ENCODE measurements around the gene NDST1. TPM values are rescaled to one million over a fixed set of nuclear protein-coding genes. Genes with fewer than 3 reads are reported as not detected.

Gene NDST1
- polyA plus RNA-seq, 1 of the 3 experiments (the other 2 are of a cell fraction): 29.2 TPM

- no peak overlapping the region for H3K27ac ChIP-seq (ENCODE audit: low read depth in 2 of 2, low read length in 1 of 2)
- H3K4me1 ChIP-seq (ENCODE audit: control insufficient read depth in 1 of 2, insufficient read depth in 2 of 2, low read depth in 1 of 2, low read length in 1 of 2): peaks cover 0 to 11% of the 10 kb centered on the region in 2 experiments; a peak in 1 of 4 replicates
- no peaks in the 10 kb centered on the region for H3K9me3 ChIP-seq
- peaks cover 93% of the 10 kb centered on the region; the same call in 1 of the 2 replicates for H3K79me2 ChIP-seq (ENCODE audit: insufficient read depth)
- H3K27me3 ChIP-seq (ENCODE audit: insufficient read depth): no peaks in the 10 kb centered on the region
- H3K4me3 ChIP-seq (ENCODE audit: low read depth in 2 of 2, low read length in 1 of 2): no peak overlapping the region
- H3K36me3 ChIP-seq (replicated peaks in 1 of 2; ENCODE audit: control insufficient read depth in 1 of 2, insufficient read depth in 2 of 2, low read length in 1 of 2): peaks cover 13 to 36% of the 10 kb centered on the region in 2 experiments
- CTCF ChIA-PET: interaction anchor here (1.1 to 6.1 kb wide), 14 partner anchors 9 to 322 kb away, joined by 3 to 83 read pairs (median 7); no protein-coding TSS in a partner anchor
- no peaks in the 10 kb centered on the region for H3K9me2 ChIP-seq
- no peak overlapping the region for H3K4me2 ChIP-seq
- no peak for TF ChIP-seq MEF2A (IDR thresholded peaks at IDR 0.05; ENCODE audit: borderline replicate concordance, low read depth)
- no peak for TF ChIP-seq TCF12 (IDR thresholded peaks at IDR 0.05)
- TF ChIP-seq SIN3A (IDR thresholded peaks at IDR 0.05; ENCODE audit: borderline replicate concordance, low read depth, low read length): no peak
- no peak for TF ChIP-seq REST (IDR thresholded peaks at IDR 0.05; ENCODE audit: low read depth, low read length)
- no peak for TF ChIP-seq MAX (IDR thresholded peaks at IDR 0.05; ENCODE audit: low read depth)
- no peak for TF ChIP-seq USF2 (IDR thresholded peaks at IDR 0.05; ENCODE audit: borderline replicate concordance, low read depth, low read length)
- TF ChIP-seq GATA2 (CRISPR knock-in tag; IDR thresholded peaks at IDR 0.05): no peak
- TF ChIP-seq NRF1 (IDR thresholded peaks at IDR 0.05; ENCODE audit: low read depth, low read length): no peak
- no peak for TF ChIP-seq RXRA (IDR thresholded peaks at IDR 0.05; ENCODE audit: borderline replicate concordance, low read depth)
- no peak for TF ChIP-seq USF1 (IDR thresholded peaks at IDR 0.05; ENCODE audit: borderline replicate concordance, low read depth)
- TF ChIP-seq MXI1 (IDR thresholded peaks at IDR 0.05; ENCODE audit: low read depth, low read length): no peak
- TF ChIP-seq IRF3 (IDR thresholded peaks at IDR 0.05; ENCODE audit: low read depth, low read length): no peak
- no peak for TF ChIP-seq GABPA (IDR thresholded peaks at IDR 0.05; ENCODE audit: low read depth)
- TF ChIP-seq RCOR1 (IDR thresholded peaks at IDR 0.05; ENCODE audit: low read length): no peak
- TF ChIP-seq FOXM1 (IDR thresholded peaks at IDR 0.05; ENCODE audit: low read depth): no peak
- TF ChIP-seq RFX5 (IDR thresholded peaks at IDR 0.05; ENCODE audit: low read length): no peak
- POLR2A ChIA-PET: interaction anchor here (0.7 kb wide), 1 partner anchor 12 kb away, joined by 3 read pairs; no protein-coding TSS in a partner anchor
- DNase-seq: no peak
- no peak overlapping the region for H3K9ac ChIP-seq
- no peak overlapping the region for H2AFZ ChIP-seq (ENCODE audit: low read depth)
- H4K20me1 ChIP-seq (ENCODE audit: insufficient read depth): peaks cover 84% of the 10 kb centered on the region
- H3F3A ChIP-seq (replicated peaks; ENCODE audit: insufficient read depth): peaks cover 5% of the 10 kb centered on the region
- no CpG with 5 or more reads among the region's 8 CpGs for WGBS (ENCODE audit: low lambda C conversion rate)
Measured at GRCh38 chr5:150525163-150525562, 17.2 kb downstream of the NDST1 start.
